SKM-1 (cell line): ENCODE results near the gene ZBTB17.
"Not testable (repeated sequence)": the region's sequence is repeated elsewhere in the genome, so short reads cannot be mapped to it uniquely, and the experiment has no call there.

Experiments used
- DNase-seq: peaks from one replicate; lab custom pipeline; 2025; ENCODE audit not compliant: unreplicated experiment; lab: John Stamatoyannopoulos, UW

ZBTB17 gene

DNA sequence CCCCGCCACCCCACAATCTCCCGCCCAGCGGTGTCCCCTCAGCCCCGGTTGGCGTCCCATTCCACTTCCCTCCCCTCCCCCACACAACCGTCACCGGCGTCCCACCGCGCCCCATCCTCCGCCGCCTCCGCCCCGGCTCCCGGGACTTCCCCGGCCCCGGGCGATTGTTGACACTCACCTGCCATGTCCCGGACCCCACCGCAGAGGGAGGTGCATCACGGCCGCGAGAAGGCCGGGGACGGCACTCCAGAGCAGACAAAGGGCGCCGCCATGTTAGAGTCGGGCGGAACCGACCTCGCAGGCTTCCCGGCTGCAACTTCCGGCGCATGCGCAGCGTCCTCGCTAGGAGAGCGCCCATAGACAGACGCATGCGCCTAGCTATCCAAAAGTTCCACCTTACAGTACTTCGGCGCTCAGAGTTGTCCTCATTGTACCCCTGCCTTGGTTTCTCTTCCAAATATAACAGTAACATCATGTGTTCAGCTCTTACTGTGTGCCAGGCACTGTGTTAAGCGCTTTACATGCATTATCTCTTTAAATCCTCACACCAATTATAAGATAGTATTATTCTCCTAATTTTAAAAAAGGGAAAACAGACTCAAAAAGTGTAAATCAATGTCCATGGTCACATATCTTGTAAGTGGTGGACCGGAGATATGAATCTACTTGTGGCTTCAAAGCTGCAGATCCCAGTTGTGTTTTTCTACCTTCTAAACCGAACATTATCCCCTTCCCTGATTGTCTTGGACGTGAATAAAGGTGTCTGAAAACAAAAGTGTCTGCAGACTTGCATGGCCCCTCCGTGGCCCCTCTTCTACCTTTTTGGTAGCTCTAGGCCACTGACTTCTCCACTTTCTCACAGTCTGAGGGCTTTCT is at the start of gene ZBTB17:
ZBTB17 (minus strand) TSS at position 297 of the 876 bp plus-strand sequence. CDS start 27,606 bp downstream, outside the sequence.
- DNase-seq = peak; percentile 81

DNA sequence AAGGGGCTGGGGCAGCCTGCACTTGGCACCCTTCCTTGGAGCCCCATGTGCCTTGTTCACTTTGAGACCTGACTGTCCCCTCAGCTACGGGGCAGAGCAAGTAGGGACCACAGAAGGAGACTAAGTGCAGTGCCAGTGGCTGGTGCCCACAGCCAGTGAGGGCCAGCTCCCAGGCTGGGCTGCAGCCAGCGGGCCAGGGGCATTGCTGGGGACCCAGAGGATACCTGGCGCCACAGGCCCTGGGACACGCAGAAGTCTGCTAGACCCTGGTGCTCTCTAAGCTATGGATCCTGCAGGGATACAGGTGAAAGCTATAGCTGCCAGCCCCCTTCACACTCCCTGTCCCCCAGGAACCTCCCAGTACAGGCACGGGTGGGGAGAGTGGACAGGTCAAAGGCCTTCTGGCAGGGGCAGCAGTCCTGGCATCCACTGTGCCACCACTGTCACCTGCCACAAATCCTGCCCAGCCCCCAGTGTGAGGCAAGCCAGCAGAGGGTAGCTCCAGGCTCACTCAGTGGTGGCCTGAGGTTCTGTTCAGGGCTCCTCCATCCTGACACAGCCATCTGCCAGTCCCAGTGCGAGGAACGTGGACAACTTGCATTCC is 47.3 kb upstream of the ZBTB17 start:
- no peak for DNase-seq

DNA sequence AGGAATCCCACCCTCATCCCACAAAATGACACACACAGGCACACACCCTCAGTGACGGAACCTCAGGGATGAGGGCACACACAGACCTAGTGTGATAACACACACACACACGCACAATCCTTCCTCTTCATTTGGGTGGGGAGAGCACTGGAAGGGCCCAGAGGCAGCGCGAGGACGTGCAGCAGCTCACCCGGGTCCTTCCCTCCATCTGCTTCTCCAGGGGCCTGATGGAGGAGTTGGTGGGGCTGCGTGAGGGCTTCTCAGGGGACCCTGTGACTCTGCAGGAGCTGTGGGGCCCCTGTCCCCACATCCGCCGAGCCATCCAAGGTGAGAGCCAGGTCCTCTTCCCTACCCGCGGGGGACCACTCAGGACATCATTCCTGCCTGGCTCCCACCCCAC is 46.5 kb upstream of the ZBTB17 start:
- no peak for DNase-seq

DNA sequence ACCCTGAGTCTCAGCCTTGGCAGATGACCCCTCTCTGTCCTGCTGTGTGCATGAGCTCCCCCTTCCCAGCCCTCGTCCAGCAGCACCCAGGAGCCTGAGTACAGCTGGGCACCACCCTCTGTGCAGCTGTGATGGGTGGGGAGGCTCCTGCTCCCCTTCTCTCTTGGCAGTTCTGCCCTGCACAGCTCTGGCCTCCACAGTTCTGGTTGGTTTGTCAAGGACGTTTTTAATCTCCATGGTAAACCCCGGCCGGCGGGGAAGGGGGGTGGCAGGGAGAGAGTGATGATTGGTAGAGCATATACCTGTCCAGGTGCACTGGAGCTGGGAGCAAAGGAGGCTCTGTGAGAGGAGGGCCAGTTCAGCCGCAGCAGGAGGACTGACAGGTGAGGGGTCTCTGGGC is 45.8 kb upstream of the ZBTB17 start, which contains the start of gene CLCNKA:
CLCNKA (plus strand) TSS at position 356 of the 400 bp plus-strand sequence. CDS start 584 bp downstream, outside the sequence.
- no peak for DNase-seq

DNA sequence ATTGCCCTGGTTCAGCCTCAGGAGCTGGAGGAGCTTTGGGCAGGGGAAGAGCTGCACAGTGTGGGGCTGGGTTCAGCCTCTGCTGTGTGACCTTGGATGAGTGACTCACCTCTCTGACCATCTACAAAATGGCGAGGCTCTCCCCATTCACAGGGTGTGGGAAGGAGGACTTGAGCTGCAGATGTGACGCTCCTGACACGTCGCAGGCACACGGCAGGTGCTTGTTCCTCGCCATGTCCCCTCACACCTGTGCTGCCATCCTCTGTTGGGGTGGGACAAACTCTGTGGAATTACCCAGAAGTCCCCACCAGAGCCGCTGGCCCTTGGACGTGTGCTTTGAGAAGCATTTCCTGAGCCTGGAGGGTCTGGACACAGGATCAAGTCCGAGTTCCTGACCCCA is 45.0 kb upstream of the ZBTB17 start:
- not testable (repeated sequence) for DNase-seq

DNA sequence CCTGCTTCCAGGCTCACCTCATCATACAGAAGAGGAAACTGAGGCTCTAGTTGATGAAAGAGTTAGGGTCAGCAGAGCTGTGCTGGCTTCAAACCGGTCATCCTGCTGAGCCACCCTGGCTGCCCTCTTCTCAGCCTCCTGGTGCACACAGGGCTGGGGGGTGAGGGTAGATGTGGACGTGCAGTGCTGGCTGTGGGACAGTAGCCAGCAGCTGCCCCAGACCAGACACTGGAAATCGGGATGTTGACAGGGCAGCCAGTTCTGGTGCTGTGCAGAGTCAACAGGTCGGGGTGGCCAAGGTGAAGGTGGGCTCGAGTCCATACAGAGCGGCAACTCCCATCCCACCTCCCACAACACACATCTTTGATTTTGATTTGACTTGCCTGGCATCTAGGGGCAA is 44.4 kb upstream of the ZBTB17 start:
- DNase-seq = no peak

DNA sequence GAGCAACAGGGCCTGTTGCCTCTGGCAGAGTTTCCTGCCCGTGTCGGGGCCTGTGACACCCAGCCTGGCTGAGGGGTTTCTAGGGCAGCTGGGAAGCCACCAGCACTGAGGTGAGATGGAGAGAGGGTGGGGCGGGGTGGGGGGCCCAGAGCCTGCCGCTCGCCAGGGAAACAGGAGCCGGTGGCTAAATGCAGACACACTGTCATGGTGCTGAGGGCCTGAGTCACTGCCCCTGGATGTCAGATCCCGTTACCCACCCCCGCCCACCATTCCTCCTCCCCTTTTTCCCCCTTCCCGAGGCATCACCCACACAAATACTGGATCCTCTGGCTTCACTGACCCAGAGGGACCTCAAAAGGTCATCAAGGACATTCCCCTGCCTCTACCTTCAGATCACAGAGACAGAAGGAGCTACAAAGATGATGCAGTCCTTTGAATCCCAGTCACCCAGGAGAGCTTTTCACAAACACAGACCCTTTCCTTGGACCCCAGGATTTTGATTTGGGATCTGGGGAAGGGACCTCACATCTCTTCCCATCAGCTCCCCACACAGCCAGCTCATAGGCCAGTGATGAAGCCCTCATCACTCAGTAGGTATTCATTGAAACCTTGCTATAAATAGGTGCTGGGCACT is 43.9 kb upstream of the ZBTB17 start:
- no peak for DNase-seq

DNA sequence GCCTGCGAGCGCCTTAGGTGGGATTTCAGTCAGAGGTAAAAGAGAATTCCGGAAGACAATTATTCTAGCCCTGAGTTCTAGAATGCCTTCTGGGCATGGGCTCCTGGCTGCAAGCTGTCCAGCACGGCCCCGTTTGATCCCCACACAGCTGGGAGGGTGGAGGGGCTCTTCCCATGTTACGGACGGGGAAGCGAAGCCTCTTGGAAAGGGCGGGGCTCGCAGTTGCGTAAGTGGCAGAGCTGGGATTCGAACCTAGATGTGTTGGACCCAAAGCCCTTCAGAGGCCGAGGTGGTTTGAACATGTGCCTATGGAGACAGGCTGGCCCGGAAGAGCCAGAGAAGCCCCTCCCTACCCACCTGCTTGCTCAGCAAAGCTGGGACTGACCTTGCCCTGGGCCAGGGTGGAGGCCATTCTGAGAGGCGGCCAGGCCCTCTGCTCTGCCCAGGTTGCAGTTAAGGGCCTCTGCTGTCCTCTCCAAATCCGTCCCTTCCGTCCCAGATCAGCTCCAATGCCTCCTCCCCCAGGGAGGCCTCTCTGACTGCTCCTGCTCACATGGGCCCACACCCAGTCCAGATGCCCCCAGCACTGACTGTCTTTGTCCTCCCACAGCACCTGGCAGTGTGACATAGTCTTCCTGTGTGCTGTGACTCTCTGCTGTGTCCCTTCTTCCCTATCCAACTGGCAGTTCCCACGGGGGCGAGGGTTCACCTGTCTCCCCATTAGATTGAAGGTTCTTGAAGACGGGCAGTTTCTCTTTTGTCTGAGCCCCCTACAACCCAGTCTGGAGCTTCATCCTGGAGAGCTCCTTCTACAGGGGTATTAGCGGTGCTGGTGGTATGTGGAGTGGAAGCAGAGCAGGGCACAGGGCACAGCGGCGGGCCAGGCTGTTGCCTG is 43.1 kb upstream of the ZBTB17 start:
- DNase-seq = no peak

DNA sequence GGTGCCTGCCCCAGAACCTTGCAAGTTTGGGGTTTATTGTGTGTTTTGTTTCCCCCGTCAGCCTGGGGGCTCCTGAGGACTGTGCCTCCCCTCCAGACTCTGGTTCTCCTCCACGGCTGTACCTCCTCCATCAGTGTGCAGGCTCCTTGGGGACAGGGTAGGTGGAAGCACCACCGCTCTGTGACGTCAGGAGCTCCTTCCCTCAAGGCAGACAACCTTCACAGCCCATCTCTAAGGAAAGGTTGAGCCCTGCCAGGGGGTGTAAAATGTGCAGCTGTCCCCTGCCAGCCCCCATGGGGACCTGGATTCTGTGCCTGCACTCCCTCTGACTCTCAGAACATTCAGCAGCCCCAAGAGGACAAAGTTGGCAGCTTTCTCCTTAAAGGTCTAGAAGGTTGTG is 42.4 kb upstream of the ZBTB17 start:
- DNase-seq = no peak

DNA sequence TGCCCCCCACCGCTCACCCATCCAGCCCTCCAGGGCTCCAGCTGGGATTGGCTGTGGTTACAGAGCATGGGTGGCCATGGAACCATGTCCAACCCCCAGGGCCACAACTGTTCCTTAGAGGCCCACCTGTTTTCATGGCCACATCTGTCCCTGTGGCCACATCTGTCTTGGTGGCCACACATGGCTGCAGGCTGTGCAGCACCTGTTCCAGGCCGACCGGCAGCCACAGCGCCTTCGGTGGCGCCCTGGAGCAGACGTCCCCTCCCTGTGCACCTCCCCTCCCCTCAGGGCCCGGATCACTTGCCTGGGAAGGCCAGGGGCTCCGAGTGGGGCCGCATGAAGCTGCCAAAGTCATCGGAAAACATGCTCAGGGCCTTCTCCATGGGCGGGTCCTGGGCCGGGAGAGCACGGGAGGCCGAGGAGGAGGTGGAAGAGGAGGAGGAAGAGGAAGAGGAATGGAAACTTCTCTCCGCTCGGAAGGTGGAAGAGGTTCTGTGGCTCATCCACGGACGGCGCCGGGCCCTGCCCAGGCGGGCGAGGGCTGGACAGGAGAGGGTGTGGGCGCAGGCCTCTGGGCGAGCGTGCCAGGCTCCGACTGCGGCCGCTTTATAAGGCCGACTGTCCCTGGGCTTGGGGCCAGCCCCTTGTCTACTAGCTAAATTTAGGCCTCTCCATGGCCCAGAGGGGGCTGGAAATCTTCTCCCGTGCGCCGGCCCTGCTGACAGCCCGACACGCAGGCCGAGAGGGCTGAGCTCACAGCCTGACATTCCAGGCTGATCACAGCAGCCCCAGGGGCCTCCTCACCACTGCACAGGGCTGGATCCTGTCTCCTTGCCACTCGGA is 41.8 kb upstream of the ZBTB17 start, which contains the start of gene HSPB7:
HSPB7 (minus strand) TSS at position 583 of the 843 bp plus-strand sequence; CDS start at position 503, 80 bp downstream.
- DNase-seq = no peak

DNA sequence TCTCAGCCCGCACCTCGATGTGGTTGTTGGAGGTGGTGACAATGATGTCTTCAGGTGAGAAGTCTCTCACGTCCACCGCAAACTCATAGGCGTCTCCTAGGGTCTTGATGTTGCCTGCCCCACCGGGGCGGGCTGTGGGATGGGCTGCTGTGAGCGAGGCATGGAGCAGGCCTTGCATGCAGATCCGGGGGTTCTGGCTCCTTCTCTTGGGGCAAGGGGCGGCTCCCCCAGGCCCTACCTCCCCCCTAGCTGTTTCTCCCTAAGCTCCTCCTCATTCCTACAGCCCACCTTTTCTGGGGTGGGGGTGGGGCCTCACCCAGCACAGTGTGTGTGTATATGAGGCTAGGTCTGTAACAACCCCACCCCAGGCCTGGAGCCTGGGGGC is 41.2 kb upstream of the ZBTB17 start:
- no peak for DNase-seq

DNA sequence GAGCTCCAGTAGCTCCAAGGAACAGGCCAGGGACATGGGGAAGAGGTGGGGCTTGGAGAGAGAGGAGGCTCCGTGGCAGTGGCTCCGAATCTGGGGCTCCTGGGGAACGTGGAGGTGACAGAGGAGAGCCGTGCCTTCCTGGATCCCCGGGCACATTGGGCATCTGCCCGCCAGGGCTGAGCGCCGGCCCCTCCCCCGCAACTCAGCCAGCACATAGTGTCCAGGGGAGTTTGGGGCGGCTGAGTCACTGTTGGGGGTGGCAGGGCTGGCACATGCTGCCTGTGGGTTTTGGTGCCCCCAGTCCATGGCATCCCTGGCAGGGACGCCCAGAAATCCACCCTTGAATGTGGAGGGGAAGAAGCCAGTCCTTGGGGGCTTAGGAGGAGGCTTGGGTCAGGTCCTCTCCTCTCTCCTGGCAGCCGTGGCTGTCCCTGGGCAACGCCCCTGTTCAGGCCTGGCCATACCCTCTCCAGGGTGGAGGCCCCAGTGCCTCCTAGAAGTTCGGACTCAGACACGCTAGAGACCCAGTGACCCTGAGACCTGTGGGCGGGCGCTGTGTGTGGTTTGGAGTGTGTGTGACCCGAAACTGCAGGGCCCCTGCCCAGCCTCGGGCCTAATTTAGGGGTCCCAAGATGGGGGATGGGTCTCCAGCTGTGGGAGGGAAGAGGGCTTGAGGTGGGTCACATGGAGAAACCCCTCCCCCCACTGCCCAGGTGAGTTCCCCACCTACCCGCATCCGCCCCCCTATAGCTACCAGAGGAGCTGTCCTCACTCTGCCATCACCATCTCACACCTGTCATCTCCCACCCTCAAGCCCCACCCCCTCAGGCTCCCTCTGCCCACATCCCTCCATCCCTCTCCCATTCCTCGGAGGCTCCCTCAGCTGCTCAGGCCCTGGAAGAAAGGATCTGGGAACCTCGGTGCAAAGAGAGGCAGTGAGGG is 40.3 kb upstream of the ZBTB17 start:
- DNase-seq = no peak

DNA sequence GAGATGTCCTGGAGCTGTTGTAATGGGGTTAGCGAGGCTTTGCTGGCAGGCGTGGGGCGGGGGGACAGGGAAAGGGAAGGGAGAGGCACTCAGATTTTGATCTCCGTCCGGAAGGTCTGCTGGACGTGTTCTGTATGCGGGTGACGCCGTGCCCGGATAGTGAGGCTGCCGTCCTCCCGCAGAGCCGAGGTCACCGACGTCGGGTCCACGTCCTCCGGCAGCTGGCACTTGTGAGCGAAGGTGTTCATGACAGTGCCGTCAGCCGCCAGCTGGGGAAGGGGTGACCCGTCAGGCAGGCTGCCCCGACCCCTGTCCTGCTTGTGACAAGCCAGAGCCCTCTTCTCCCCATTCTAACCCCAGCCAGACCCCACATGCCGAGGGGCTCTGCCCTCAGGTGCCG is 39.6 kb upstream of the ZBTB17 start:
- DNase-seq = no peak

DNA sequence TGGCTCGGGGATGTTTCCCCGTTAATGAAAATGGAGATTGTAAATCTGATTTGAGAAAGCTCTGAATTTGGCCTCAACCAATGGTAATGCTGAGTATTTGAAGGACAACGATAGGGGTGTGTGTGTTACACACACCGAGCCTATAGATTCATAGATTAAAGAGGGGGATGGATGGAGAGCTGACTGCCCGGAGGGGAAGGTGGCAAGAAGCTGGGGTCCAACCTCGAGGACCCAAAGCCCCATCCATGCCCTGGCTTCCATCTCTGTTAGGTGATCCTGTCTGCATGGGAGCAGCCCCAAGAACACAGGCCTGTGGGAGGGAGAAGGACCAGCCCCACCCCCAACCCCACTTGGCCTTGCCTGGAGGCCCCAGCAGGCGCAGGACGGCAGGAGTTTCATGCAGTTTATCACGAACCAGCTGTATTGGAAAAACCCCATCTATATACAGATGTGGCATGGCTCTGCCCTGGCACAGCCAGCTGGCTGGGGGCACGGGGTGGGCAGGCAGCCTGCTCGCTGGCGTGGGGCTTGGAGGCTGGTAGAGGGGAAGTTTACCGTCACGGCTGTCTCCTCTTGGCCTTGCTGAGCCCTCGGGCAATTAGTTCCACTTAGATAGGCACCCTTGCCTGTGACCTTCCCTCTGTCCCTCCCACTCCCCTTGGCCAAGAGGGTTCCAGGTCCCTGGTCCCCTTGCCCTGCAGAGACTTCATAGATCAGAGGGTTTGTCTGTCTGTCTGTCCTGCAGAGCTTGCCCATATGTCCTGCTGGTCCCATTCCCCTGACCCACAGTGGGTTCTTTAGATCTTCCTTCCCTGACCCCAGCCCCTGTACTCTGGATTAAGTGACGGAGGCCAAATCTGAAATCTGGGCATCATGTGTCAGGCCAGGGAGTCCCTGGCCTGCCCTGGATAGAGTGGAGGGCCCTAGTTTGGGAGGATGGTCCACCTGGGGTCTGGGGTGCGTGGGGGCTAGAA is 38.9 kb upstream of the ZBTB17 start:
- no peak for DNase-seq

DNA sequence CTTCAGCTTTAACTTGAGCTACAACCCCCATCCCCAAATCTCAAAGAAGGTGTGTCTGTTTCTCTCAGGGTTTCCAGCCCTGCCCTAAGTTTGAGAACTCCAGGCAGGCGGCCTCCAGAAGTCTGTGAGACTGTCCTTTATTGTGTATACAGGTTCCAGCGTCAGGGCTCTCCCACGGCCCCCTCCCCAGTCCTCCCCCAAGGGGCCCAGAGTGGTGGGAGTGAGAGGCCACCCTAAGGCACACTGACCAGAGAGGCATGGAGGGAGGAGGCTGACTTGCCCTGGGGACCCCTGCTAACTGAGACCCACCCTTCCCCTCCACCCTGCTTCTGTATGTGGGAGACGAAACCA is 38.0 kb upstream of the ZBTB17 start:
- no peak for DNase-seq

DNA sequence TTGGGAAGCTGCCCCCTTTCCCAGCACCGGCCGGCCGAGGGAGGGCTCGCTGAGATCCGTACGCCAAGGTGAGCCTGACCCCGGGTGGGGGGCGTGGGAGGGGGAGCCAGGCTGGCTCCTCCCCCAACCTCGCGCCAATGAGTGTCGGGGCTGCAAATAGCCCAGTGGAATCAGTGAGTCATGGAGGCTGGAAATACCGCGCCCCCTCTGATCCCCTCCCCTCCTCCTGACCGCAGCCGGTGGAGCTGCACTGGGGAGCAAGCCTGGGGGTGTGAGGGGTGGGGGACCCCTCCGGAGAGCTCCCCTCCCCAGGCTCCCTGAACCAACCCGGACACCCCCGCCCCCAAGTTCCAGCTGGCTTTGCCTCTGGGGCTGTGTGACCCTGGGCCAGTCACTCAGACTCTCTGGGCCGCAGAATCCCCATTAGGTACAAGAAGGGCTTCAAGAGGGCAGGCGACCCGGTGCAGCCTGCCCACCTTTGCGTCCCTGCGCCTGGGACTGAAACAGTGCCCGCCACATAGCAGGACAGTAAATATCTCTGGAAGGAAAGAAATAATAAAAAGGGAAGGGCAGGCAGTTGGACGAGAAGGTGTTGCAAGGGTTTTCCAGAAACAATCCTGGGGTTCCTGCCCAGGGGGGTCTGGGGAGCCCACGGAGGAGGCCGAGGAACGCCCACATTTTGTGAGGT is 37.5 kb upstream of the ZBTB17 start:
- no peak for DNase-seq

DNA sequence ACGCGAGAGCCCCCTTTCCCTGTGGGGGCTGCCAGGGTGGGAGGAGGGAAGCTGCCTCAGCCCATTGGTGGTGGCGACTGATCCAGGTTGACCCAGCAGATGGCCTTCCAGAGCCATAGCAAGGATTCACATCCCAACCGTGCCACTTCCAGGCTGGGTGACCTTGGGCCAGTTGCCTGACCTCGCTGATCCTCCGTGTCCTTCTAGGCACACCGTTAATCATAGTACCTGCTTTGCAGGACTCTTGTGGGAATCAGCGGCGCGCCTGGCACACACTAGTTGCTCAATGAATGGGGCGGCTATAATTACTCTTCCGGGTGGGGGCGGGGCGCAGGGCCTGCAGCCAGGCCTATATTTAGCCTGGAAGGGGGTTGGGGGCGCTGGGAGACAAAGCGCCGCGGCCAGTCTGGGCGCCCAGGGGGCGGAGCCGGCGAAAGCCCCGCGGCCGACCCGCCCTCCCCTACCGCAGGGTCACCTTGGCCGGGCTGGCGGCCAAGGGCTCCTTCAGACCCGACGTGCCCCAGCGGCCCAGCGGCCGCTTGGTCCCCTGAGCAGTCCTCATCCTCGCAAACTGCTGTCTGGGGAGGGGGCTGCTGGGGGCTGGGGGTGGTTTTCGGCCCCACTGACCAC is 36.8 kb upstream of the ZBTB17 start:
- DNase-seq = peak; percentile 57
